ENCODE results near the gene IRAK3. TPM values are rescaled to one million over a fixed set of nuclear protein-coding genes. Genes with fewer than 3 reads are reported as not detected.
"Not testable (repeated sequence)": the region's sequence is repeated elsewhere in the genome, so short reads cannot be mapped to it uniquely, and the experiment has no call there.

IRAK3 gene
- total RNA-seq, 3 donors from 2014 or later (not counting 1 experiment from before 2014, with no cell fraction given), result 3.7 to 9.9 (median 9.2) TPM

DNA sequence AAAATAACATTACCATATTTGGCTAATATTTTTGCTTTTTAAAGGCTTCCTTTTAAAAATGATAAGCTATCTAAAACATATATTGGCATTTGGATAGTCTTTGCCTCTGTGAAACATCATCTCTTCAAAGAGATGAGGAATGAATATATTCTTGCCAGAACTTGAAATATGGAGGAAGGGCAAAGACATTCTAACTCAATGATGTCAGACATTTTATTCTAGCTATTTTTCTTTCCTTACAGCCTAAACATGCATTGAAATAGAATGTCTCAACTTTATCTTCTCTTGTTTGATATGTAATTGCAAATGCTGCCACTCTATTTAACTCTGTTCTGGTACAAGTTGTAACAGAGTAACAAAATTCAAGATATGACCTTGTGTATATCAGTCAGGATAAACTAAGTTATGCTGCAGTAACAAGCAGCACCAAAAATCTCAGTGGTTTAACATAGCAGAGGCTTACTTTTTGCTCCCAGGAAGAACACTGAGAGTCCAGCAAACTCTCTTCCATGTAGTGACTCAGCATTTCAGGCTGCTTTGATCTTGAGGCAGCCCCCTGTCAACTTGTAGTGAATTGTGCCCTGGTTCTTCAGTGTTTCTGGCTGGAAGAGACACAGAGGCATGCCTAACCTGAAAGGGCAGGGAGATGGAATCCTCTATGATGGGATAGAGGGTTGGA, 11.0 kb downstream of the IRAK3 start:
- Histone ChIP-seq H3K36me3 (ENCODE audit: control insufficient read depth, insufficient read depth, low read length) (no peaks in the 10 kb centered on the region), H3K9me3 (ENCODE audit: control insufficient read depth, insufficient read depth, low read length) (peaks cover 2% of the 10 kb centered on the region), H3K27me3 (ENCODE audit: control insufficient read depth, insufficient read depth, low read length) (peaks cover under 1% of the 10 kb centered on the region), H3K4me1 (ENCODE audit: control insufficient read depth, insufficient read depth, low read length) (peaks cover 2% of the 10 kb centered on the region), H3K27ac (ENCODE audit: low read length) (no peak overlapping the region), H3K4me3 (ENCODE audit: low read length) (no peak overlapping the region)
- TF ChIP-seq CTCF (IDR thresholded peaks at IDR 0.05), result no peak
- Mint-ChIP-seq H3K4me1 (peaks cover 0 to 2% of the 10 kb centered on the region in 2 donors), H3K36me3 (no peaks in the 10 kb centered on the region), H3K9me3 (no peaks in the 10 kb centered on the region), H3K27me3 (ENCODE audit: low read depth in 2 of 2) (peaks cover 8 to 10% of the 10 kb centered on the region in 2 donors), H3K27ac (no peak overlapping the region), H3K4me3 (no peak overlapping the region)
- intact Hi-C loops (cut with micrococcal nuclease), result no loop called here
- no peak for ATAC-seq
- no peak for DNase-seq

GRCh38 chr12:66203820-66204219, 14.8 kb downstream of the IRAK3 start:
- no peak for TF ChIP-seq CTCF (IDR thresholded peaks at IDR 0.05)
- intact Hi-C loops (cut with micrococcal nuclease), result no loop called here
- Mint-ChIP-seq H3K9me3 (no peaks in the 10 kb centered on the region), H3K27me3 (ENCODE audit: low read depth in 2 of 2) (peaks cover 6 to 17% of the 10 kb centered on the region in 2 donors), H3K4me3 (no peak overlapping the region), H3K27ac (no peak overlapping the region), H3K36me3 (no peaks in the 10 kb centered on the region), H3K4me1 (no peaks in the 10 kb centered on the region)
- DNase-seq (peak in 1 of 2 donors; percentile 16), ATAC-seq (no peak)
- H3K4me3 ChIP-seq (ENCODE audit: low read length), result no peak overlapping the region
- H3K36me3 ChIP-seq (ENCODE audit: control insufficient read depth, insufficient read depth, low read length), result no peaks in the 10 kb centered on the region
- no peak overlapping the region for H3K27ac ChIP-seq (ENCODE audit: low read length)
- H3K9me3 ChIP-seq (ENCODE audit: control insufficient read depth, insufficient read depth, low read length), result peaks cover 2% of the 10 kb centered on the region
- H3K4me1 ChIP-seq (ENCODE audit: control insufficient read depth, insufficient read depth, low read length), result no peaks in the 10 kb centered on the region
- WGBS (ENCODE audit: insufficient coverage), result 79% methylated on average over 4 of the region's 4 CpGs
- H3K27me3 ChIP-seq (ENCODE audit: control insufficient read depth, insufficient read depth, low read length), result peaks cover 3% of the 10 kb centered on the region

DNA sequence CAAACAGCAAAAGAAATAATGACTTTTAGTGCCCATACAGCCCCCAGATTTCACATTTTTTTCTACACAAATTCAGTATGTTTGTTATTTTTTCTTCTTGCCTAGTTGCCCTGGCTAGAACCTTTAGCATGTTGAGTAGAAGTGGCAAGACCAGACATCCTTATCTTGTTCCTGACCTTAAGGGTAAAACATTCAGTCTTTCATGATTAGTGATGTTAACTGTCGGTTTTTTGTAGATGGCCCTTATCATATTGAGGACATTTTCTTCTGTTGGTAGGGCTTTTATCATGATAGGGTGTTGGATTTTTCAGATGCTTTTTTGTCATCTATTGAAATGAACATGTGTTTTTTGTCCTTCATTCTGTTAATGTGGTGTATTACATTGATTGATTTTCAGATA, 17.1 kb downstream of the IRAK3 start:
- peaks cover 6 to 21% of the 10 kb centered on the region in 2 donors for H3K27me3 Mint-ChIP-seq (ENCODE audit: low read depth in 2 of 2)
- H3K9me3 Mint-ChIP-seq, result no peaks in the 10 kb centered on the region
- H3K27ac Mint-ChIP-seq, result no peak overlapping the region
- no peak overlapping the region for H3K4me3 ChIP-seq (ENCODE audit: low read length)
- no peak for TF ChIP-seq CTCF (IDR thresholded peaks at IDR 0.05)
- no peaks in the 10 kb centered on the region for H3K4me1 ChIP-seq (ENCODE audit: control insufficient read depth, insufficient read depth, low read length)
- ATAC-seq (no peak), DNase-seq (no peak)
- H3K4me1 Mint-ChIP-seq, result no peaks in the 10 kb centered on the region
- H3K27ac ChIP-seq (ENCODE audit: low read length), result no peak overlapping the region
- no peaks in the 10 kb centered on the region for H3K9me3 ChIP-seq (ENCODE audit: control insufficient read depth, insufficient read depth, low read length)
- H3K36me3 ChIP-seq (ENCODE audit: control insufficient read depth, insufficient read depth, low read length), result no peaks in the 10 kb centered on the region
- 83% methylated on average over 1 of the region's 1 CpG for WGBS (ENCODE audit: insufficient coverage)
- H3K36me3 Mint-ChIP-seq, result no peaks in the 10 kb centered on the region
- intact Hi-C loops (cut with micrococcal nuclease), result no loop called here
- H3K4me3 Mint-ChIP-seq, result no peak overlapping the region
- H3K27me3 ChIP-seq (ENCODE audit: control insufficient read depth, insufficient read depth, low read length), result peaks cover 3% of the 10 kb centered on the region

DNA sequence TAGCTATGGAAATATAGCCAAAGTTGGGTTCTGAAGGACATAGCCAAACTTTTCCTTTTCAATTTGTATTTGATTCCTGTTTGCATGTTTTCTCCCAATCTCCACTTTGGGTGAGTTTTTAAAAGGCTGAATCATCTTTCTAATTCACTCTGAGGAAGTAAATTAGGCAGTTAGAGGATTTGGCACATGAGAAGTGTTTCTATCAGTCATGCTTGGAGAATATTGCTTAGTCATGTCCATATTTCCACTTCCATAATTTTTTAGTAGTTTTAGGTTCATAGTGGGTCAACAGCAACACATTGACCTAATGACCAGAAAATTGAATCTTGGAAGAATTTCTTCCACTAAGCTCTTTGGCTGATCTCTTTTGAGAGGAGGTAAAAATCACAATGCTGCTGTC, 21.8 kb downstream of the IRAK3 start:
- no peaks in the 10 kb centered on the region for H3K9me3 ChIP-seq (ENCODE audit: control insufficient read depth, insufficient read depth, low read length)
- H3K27ac Mint-ChIP-seq, result no peak overlapping the region
- no peak for TF ChIP-seq CTCF (IDR thresholded peaks at IDR 0.05)
- intact Hi-C loops (cut with micrococcal nuclease), result no loop called here
- no peaks in the 10 kb centered on the region for H3K27me3 ChIP-seq (ENCODE audit: control insufficient read depth, insufficient read depth, low read length)
- no peaks in the 10 kb centered on the region for H3K36me3 ChIP-seq (ENCODE audit: control insufficient read depth, insufficient read depth, low read length)
- H3K4me3 Mint-ChIP-seq, result no peak overlapping the region
- no peak overlapping the region for H3K27ac ChIP-seq (ENCODE audit: low read length)
- H3K4me3 ChIP-seq (ENCODE audit: low read length), result no peak overlapping the region
- DNase-seq, result no peak
- H3K4me1 Mint-ChIP-seq, result peaks cover 0 to 8% of the 10 kb centered on the region in 2 donors
- ATAC-seq, result no peak
- no peaks in the 10 kb centered on the region for H3K4me1 ChIP-seq (ENCODE audit: control insufficient read depth, insufficient read depth, low read length)
- no peaks in the 10 kb centered on the region for H3K36me3 Mint-ChIP-seq
- peaks cover 3 to 25% of the 10 kb centered on the region in 2 donors for H3K27me3 Mint-ChIP-seq (ENCODE audit: low read depth in 2 of 2)
- no peaks in the 10 kb centered on the region for H3K9me3 Mint-ChIP-seq

GRCh38 chr12:66211573-66211972, 22.6 kb downstream of the IRAK3 start:
- H3K4me1 Mint-ChIP-seq; H3K36me3 ChIP-seq (ENCODE audit: control insufficient read depth, insufficient read depth, low read length); ATAC-seq; H3K27ac Mint-ChIP-seq; H3K27me3 ChIP-seq (ENCODE audit: control insufficient read depth, insufficient read depth, low read length); H3K27ac ChIP-seq (ENCODE audit: low read length); H3K36me3 Mint-ChIP-seq; H3K4me3 ChIP-seq (ENCODE audit: low read length); H3K9me3 Mint-ChIP-seq; H3K4me3 Mint-ChIP-seq; intact Hi-C loops (cut with micrococcal nuclease); H3K9me3 ChIP-seq (ENCODE audit: control insufficient read depth, insufficient read depth, low read length); H3K4me1 ChIP-seq (ENCODE audit: control insufficient read depth, insufficient read depth, low read length); DNase-seq: not testable (repeated sequence)
- peaks cover 3 to 20% of the 10 kb centered on the region in 2 donors for H3K27me3 Mint-ChIP-seq (ENCODE audit: low read depth in 2 of 2)
- WGBS (ENCODE audit: insufficient coverage), result 86% methylated on average over 2 of the region's 2 CpGs

All from natural killer cell (primary cell).